Prostate gland (tissue), 2 donors: ENCODE measurements around the gene MMP19. TPM values are rescaled to one million over a fixed set of nuclear protein-coding genes. Genes with fewer than 3 reads are reported as not detected.

Source experiments
- DNase-seq: peaks from one replicate; pipeline ENCODE4 v3.0.0-alpha.2; 2019; ENCODE audit warnings: low spot score
- H3K27ac ChIP-seq, 2 donors: fragments of 200-600 bp; sonication (generic); 2 replicates each; pipeline ENCODE4 v1.5.1; 2017 to 2019
- H3K27me3 ChIP-seq: fragments of 200-600 bp; sonication (generic); replicated peaks from 2 replicates; pipeline ENCODE4 v1.5.1; 2019; ENCODE audit not compliant: insufficient read depth
- H3K36me3 ChIP-seq, 2 donors: fragments of 200-600 bp; sonication (generic); 1 replicate in 1 of 2; 2 replicates in 1 of 2; pipeline versions ENCODE4 v1.5.1 to v1.8.1; 2017 to 2019
- H3K4me1 ChIP-seq: fragments of 200-600 bp; sonication (generic); replicated peaks from 2 replicates; pipeline ENCODE4 v1.5.1; 2019
- H3K4me3 ChIP-seq, 2 donors: fragments of 200-600 bp; sonication (generic); 2 replicates each; pipeline ENCODE4 v1.5.1; 2017 to 2019
- H3K9me3 ChIP-seq: fragments of 200-600 bp; sonication (generic); 2 replicates; pipeline ENCODE4 v1.5.1; 2017
- CTCF ChIP-seq, 4 experiments: fragments of 200-600 bp in 2 of 4; fragments of 450-650 bp in 2 of 4; sonication (generic) in 2 of 4; IDR thresholded peaks; 1 replicate in 3 of 4; 2 replicates in 1 of 4; pipeline ENCODE4 v1.5.1; 2016 to 2019; ENCODE audit warnings: antibody characterized with exemption in 4 of 4, mild to moderate bottlenecking in 2 of 4, moderate library complexity in 2 of 4
- POLR2A ChIP-seq: fragments of 450-650 bp; IDR thresholded peaks from one replicate; pipeline ENCODE4 v1.6.1; 2016; ENCODE audit warnings: antibody characterized with exemption, mild to moderate bottlenecking
- POLR2AphosphoS5 ChIP-seq: sonication (generic); formaldehyde crosslinking; IDR thresholded peaks from one replicate; pipeline ENCODE4 v1.6.1; 2017; ENCODE audit warnings: antibody characterized with exemption
- WGBS: methylation state at CpG from one replicate; pipeline ENCODE4 v1.1.5; 2018; 5-methylcytosine and 5-hydroxymethylcytosine counted together
- intact Hi-C: fragments of 100-400 bp; cut with DNase I; formaldehyde crosslinking; loops from one replicate; pipeline ENCODE4 v1.14.2; 2022
- total RNA-seq, 2 donors: library from RNA; depleted of rRNA; stranded (reverse); fragments of >200 nt; gene quantifications; one replicate each; pipeline ENCODE4 v1.1.0, GENCODE V29; 2016

MMP19 gene
- total RNA-seq, 2 donors from 2014 or later = 0.46 to 2.6 TPM

- DNase-seq = no peak
- Histone ChIP-seq H3K27me3 (no peaks in the 10 kb centered on the region), H3K4me1 (no peaks in the 10 kb centered on the region), H3K36me3 (no peaks in the 10 kb centered on the region), H3K27ac (no peak overlapping the region), H3K9me3 (no peaks in the 10 kb centered on the region), H3K4me3 (no peak overlapping the region)
- intact Hi-C loops = no loop called here
- TF ChIP-seq POLR2AphosphoS5 (no peak), POLR2A (no peak), CTCF (IDR thresholded peaks at IDR 0.05) (no peak)
- WGBS = 67% methylated on average over 7 of the region's 7 CpGs
These were observed 7.0 kb upstream of the MMP19 start for GRCh38 chr12:55849616-55850343.

DNA sequence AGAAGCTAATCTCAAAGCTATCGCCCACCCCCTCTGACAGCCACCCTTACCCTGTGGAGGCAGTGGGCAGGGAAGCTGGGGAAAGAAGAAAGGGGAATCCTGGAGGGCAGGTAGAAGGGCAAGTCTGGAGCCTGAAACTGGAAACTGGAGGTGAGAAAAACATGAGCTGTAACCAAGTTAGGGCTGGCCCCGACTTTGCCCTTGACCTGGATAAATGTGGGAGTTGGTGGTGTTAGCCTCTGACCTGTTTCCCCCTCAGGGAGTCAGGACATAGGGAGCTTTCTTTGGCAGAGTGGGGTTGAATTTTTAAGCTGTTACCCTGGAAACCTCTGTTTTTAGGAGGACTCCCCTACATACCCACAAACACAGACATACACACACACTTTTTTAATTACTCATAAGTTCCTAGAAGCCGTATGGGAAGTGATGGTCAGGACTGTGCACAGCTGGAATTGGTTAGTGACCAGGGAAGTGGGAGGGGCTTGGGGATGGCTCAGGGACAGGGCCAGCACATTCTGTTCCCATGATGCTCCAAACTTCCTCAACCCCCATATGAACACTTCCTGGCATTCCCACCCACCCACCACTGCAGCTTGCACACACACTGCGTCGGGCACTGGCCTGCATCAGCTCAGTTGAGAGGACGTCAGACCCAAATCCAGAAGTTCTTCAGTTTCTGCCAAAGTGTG is 5.0 kb upstream of the MMP19 start:
- Histone ChIP-seq H3K9me3 (no peaks in the 10 kb centered on the region), H3K4me3 (no peak overlapping the region), H3K36me3 (no peaks in the 10 kb centered on the region), H3K27ac (peak overlapping the region; percentile 59 to 71), H3K27me3 (no peaks in the 10 kb centered on the region), H3K4me1 (no peaks in the 10 kb centered on the region)
- peak; percentile 26 for DNase-seq
- WGBS = 36% methylated on average over 6 of the region's 6 CpGs
- intact Hi-C loops = no loop called here
- TF ChIP-seq POLR2A = no peak
- TF ChIP-seq POLR2AphosphoS5 = peak; percentile 71
- no peak for TF ChIP-seq CTCF (IDR thresholded peaks at IDR 0.05)

DNA sequence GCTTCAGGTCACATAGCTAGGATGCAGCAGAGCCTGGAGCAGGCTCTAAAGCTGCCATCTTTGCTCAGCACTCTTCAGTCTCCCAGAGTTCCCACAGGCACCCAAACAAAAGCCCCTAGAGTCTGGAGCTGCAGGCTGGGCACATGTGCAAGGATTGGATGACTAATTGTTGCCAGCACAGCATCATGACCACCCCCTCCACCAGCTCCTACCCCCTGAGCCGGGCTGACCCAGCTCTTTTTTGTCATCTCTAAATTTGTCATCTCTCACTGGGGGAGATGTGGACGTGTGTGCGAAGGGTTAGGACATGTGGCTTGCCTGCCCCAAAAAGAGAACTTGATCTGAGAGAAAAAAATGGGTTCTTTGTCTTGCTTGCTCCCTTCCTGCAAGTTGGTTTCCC is 4.3 kb upstream of the MMP19 start:
- H3K4me1 ChIP-seq = no peaks in the 10 kb centered on the region
- H3K9me3 ChIP-seq = no peaks in the 10 kb centered on the region
- no peak for DNase-seq
- H3K4me3 ChIP-seq = no peak overlapping the region
- no peak for TF ChIP-seq CTCF (IDR thresholded peaks at IDR 0.05)
- no peak for TF ChIP-seq POLR2AphosphoS5
- TF ChIP-seq POLR2A = no peak
- no peaks in the 10 kb centered on the region for H3K27me3 ChIP-seq
- intact Hi-C loops = no loop called here
- no peaks in the 10 kb centered on the region for H3K36me3 ChIP-seq
- WGBS = 48% methylated on average over 3 of the region's 3 CpGs
- H3K27ac ChIP-seq = peak overlapping the region in 1 of 2 donors; percentile 59

- intact Hi-C loops = no loop called here
- H3K4me3 ChIP-seq = no peak overlapping the region
- H3K27ac ChIP-seq = no peak overlapping the region
- TF ChIP-seq CTCF (IDR thresholded peaks at IDR 0.05) (no peak), POLR2AphosphoS5 (no peak), POLR2A (no peak)
- DNase-seq = no peak
- H3K4me1 ChIP-seq = no peaks in the 10 kb centered on the region
- no peaks in the 10 kb centered on the region for H3K9me3 ChIP-seq
- WGBS = 86% methylated on average over 7 of the region's 7 CpGs
- H3K36me3 ChIP-seq = no peaks in the 10 kb centered on the region
- H3K27me3 ChIP-seq = no peaks in the 10 kb centered on the region
These were observed 3.2 kb upstream of the MMP19 start for GRCh38 chr12:55845785-55846496.
